GM12878 (cell line): ENCODE measurements around the gene SELENOO. TPM values are rescaled to one million over a fixed set of nuclear protein-coding genes. Genes with fewer than 3 reads are reported as not detected.

Source experiments
- ATAC-seq: fragments of 200-7000 bp; cut with Tn5 transposase; 3 replicates; pipeline ENCODE4 v1.9.1; 2020; ENCODE audit warnings: mild to moderate bottlenecking, moderate library complexity
- BruUV-seq: library from RNA; stranded (reverse); fragments of 400-500 nt; replicated peaks from 2 replicates; lab custom pipeline; 2021; lab: Mats Ljungman, UMichigan
- CTCF ChIA-PET: fragments of 300-600 bp; sonication (Branson Sonifier 250); formaldehyde crosslinking; extraction: SDS; loops from one replicate; lab custom pipeline; 2021; ENCODE audit warnings: inconsistent platforms; lab: Yijun Ruan, JAX
- POLR2A ChIA-PET: fragments of 350-600 bp; formaldehyde crosslinking; extraction: SDS; loops from one replicate; lab custom pipeline; 2021; ENCODE audit warnings: inconsistent platforms; lab: Charles Lee
- RAD21 ChIA-PET: fragments of 300-600 bp; sonication (Branson Sonifier 250); formaldehyde crosslinking; loops from one replicate; lab custom pipeline; 2023; ENCODE audit warnings: antibody characterized with exemption; ENCODE audit not compliant: unreplicated experiment; lab: Charles Lee
- SMC1A ChIA-PET: fragments of 300-600 bp; sonication (Branson Sonifier 250); formaldehyde crosslinking; loops from one replicate; lab custom pipeline; 2023; ENCODE audit not compliant: unreplicated experiment, uncharacterized antibody; lab: Charles Lee
- DNase-seq: peaks from one replicate; pipeline ENCODE4 v3.0.0-alpha.2; 2011; ENCODE audit warnings: low read depth, low spot score
- FAIRE-seq: peaks from 3 replicates; lab custom pipeline; 2011; peaks lifted over from hg19 to GRCh38; lab: Jason Lieb, UNC
- H2AFZ ChIP-seq: 2 replicates; pipeline ENCODE4 v1.6.0; 2011; ENCODE audit warnings: low read depth, low read length, control low read depth; ENCODE audit not compliant: control insufficient read depth
- H3K27ac ChIP-seq: 2 replicates; pipeline ENCODE4 v1.5.1; 2011; ENCODE audit warnings: control low read depth; ENCODE audit not compliant: control insufficient read depth, insufficient read depth
- H3K27me3 ChIP-seq, 2 experiments: replicated peaks in 1 of 2; 2 replicates each; pipeline versions ENCODE4 v1.6.0 to v1.6.1; 2011; ENCODE audit warnings: low read length in 1 of 2; ENCODE audit not compliant: control insufficient read depth in 2 of 2, insufficient read depth in 2 of 2
- H3K36me3 ChIP-seq, 2 experiments: 2 replicates each; pipeline ENCODE4 v1.5.1; 2011; ENCODE audit warnings: low read length in 1 of 2; ENCODE audit not compliant: control insufficient read depth in 2 of 2, insufficient read depth in 2 of 2
- H3K4me1 ChIP-seq: 2 replicates; pipeline ENCODE4 v1.6.1; 2011; ENCODE audit warnings: mild to moderate bottlenecking, low read length, moderate library complexity, mixed read lengths; ENCODE audit not compliant: control insufficient read depth, insufficient read depth
- H3K4me2 ChIP-seq: 2 replicates; pipeline ENCODE4 v1.6.0; 2011; ENCODE audit warnings: control low read depth; ENCODE audit not compliant: control insufficient read depth, insufficient read depth
- H3K4me3 ChIP-seq: fragments of 200-600 bp; sonication (generic); 2 replicates; pipeline ENCODE4 v1.5.1; 2016
- H3K79me2 ChIP-seq: 2 replicates; pipeline ENCODE4 v1.6.0; 2011; ENCODE audit warnings: low read length; ENCODE audit not compliant: control insufficient read depth, insufficient read depth
- H3K9ac ChIP-seq: 2 replicates; pipeline ENCODE4 v1.8.0; 2011; ENCODE audit warnings: low read length, control low read depth, mixed read lengths; ENCODE audit not compliant: control insufficient read depth, insufficient read depth
- H3K9me3 ChIP-seq: replicated peaks from 3 replicates; pipeline ENCODE4 v1.5.1; 2011; ENCODE audit warnings: mild to moderate bottlenecking, low read length; ENCODE audit not compliant: control insufficient read depth, insufficient read depth
- H4K20me1 ChIP-seq: 2 replicates; pipeline ENCODE4 v1.6.0; 2011; ENCODE audit not compliant: control insufficient read depth, insufficient read depth
- BACH1 ChIP-seq: fragments of 450-650 bp; IDR thresholded peaks from 2 replicates; pipeline ENCODE4 v1.6.1; 2017; ENCODE audit warnings: mild to moderate bottlenecking, borderline replicate concordance
- BCL11A ChIP-seq: IDR thresholded peaks from 2 replicates; pipeline ENCODE4 v1.6.1; 2011; ENCODE audit warnings: low read depth, low read length
- CBX3 ChIP-seq: fragments of 200-600 bp; sonication (generic); IDR thresholded peaks from 2 replicates; pipeline ENCODE4 v1.6.1; 2016; ENCODE audit warnings: low read depth, borderline replicate concordance
- IKZF1 ChIP-seq: fragments of 450-650 bp; conservative IDR thresholded peaks from 2 replicates; pipeline ENCODE4 v1.6.1; 2017; ENCODE audit warnings: antibody characterized with exemption, mild to moderate bottlenecking
- IKZF2 ChIP-seq, 2 experiments: fragments of 450-650 bp; IDR thresholded peaks; 2 replicates each; pipeline ENCODE4 v1.6.1; 2017; ENCODE audit warnings: mild to moderate bottlenecking in 2 of 2, moderate library complexity in 2 of 2
- KDM1A ChIP-seq: fragments of 200-600 bp; sonication (generic); IDR thresholded peaks from 2 replicates; pipeline ENCODE4 v1.6.1; 2016; ENCODE audit warnings: borderline replicate concordance
- POLR2A ChIP-seq: IDR thresholded peaks from 2 replicates; pipeline ENCODE4 v1.6.1; 2011; ENCODE audit warnings: low read depth, mild to moderate bottlenecking, low read length
- RAD21 ChIP-seq: IDR thresholded peaks from 2 replicates; pipeline ENCODE4 v1.6.1; 2011; ENCODE audit warnings: mild to moderate bottlenecking, low read depth, low read length, moderate library complexity; ENCODE audit not compliant: insufficient read depth
- RB1 ChIP-seq: fragments of 450-650 bp; formaldehyde crosslinking; IDR thresholded peaks from 2 replicates; pipeline ENCODE4 v1.6.1; 2017; ENCODE audit warnings: mild to moderate bottlenecking, borderline replicate concordance
- RFX5 ChIP-seq: IDR thresholded peaks from 2 replicates; pipeline ENCODE4 v1.6.1; 2011; ENCODE audit warnings: low read depth, low read length, improper control_type of control experiment
- SMAD5 ChIP-seq: IDR thresholded peaks from 2 replicates; pipeline ENCODE4 v1.6.1; 2016; ENCODE audit warnings: antibody characterized with exemption, low read depth
- SRF ChIP-seq, 2 experiments: IDR thresholded peaks; 2 replicates each; pipeline ENCODE4 v1.6.1; 2011; ENCODE audit warnings: low read depth in 2 of 2, low read length in 2 of 2, mild to moderate bottlenecking in 1 of 2, moderate library complexity in 1 of 2
- SUPT20H ChIP-seq: IDR thresholded peaks from 2 replicates; pipeline ENCODE4 v1.6.1; 2011; ENCODE audit warnings: low read depth, mild to moderate bottlenecking, low read length, moderate library complexity, borderline replicate concordance; ENCODE audit not compliant: control insufficient read depth
- WGBS: methylation state at CpG from one replicate; pipeline ENCODE4 v1.1.6; 2016; ENCODE audit warnings: low lambda C conversion rate; ENCODE audit not compliant: insufficient replicate concordance, insufficient coverage; ENCODE audit errors: missing lambda C conversion rate; 5-methylcytosine and 5-hydroxymethylcytosine counted together
- in situ Hi-C: fragments of 300-500 bp; cut with MboI; formaldehyde crosslinking; loops from 9 replicates; pipeline ENCODE4 v1.14.3; 2018; ENCODE audit warnings: mixed read lengths
- intact Hi-C: fragments of 100-400 bp; cut with micrococcal nuclease; formaldehyde crosslinking; loops from one replicate; pipeline ENCODE4 v1.14.2; 2022; ENCODE audit not compliant: unreplicated experiment
- polyA plus RNA-seq, 11 experiments: library from polyadenylated mRNA; depleted of rRNA in 4 of 11; unstranded in 6 of 11; stranded (reverse) in 5 of 11; fragments of >200 nt; fragmentation: Nextera tagmentation in 4 of 11; fragmentation: Illumina TruSeq in 1 of 11; extraction: Ambion mirVana in 4 of 11; extraction: Trizol in 1 of 11; gene quantifications; 1 replicate in 1 of 11; 2 replicates in 10 of 11; pipeline versions ENCODE4 v1.2.1 to v1.2.3, GENCODE V29; 2011 to 2016; ENCODE audit warnings: inconsistent platforms in 2 of 11, missing spikeins in 2 of 11, low read depth in 1 of 11
- total RNA-seq, 4 experiments: library from RNA; depleted of rRNA in 3 of 4; stranded (reverse); fragments of >200 nt in 3 of 4; fragmentation: Illumina TruSeq in 1 of 4; extraction: Trizol in 1 of 4; gene quantifications; 2 replicates each; pipeline versions ENCODE4 v1.2.1 to v1.2.3, GENCODE V29; 2013 to 2021
- TF ChIP-seq, protein P1 (sequence below): IDR thresholded peaks from 2 replicates; pipeline ENCODE4 v1.6.1; 2011; ENCODE audit warnings: low read depth, low read length, improper control_type of control experiment, borderline replicate concordance

The SELENOO gene
- total and polyA plus RNA-seq, 10 of the 15 experiments (the other 5 are each of a cell fraction or from before 2014, with no cell fraction given), result 0.42 to 23.3 (median 3.3) TPM

DNA sequence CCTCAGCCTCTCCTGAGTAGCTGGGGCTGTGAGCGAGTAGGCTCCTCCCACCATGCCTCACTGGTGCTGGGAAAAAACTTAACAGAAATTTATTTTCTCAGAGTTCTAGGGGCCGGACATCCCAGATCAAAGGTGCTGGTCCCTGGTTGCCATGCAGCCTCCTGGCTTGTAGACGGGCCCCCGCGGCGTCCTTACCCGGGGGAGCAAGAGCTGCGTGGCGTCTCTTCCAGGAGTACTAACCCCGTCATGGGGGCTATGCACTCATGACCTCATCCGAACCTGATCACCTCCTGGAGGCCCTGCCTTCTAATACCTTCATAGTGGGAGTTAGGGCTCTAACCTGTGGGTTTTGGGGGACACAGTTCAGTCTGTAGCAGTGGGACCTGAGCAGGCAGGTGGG is 12.5 kb upstream of the SELENOO start:
- peak overlapping the region; percentile 90 for H3K4me2 ChIP-seq
- H3K4me3 ChIP-seq, result peak overlapping the region; percentile 47; the same call in 1 of the 2 replicates
- DNase-seq, result no peak
- ChIA-PET POLR2A (interaction anchor here (0.5 kb wide), 1 partner anchor 16 kb away, joined by 5 read pairs; no protein-coding TSS in a partner anchor), CTCF (no interaction called here), RAD21 (interaction anchor here (1.8 kb wide), 1 partner anchor 258 kb away, joined by 3 read pairs; no protein-coding TSS in a partner anchor), SMC1A (interaction anchor here (1.8 kb wide), 1 partner anchor 15 kb away, joined by 4 read pairs; no protein-coding TSS in a partner anchor)
- H3K9me3 ChIP-seq, result no peaks in the 10 kb centered on the region
- peak overlapping the region; percentile 98 for H3K27ac ChIP-seq
- no peaks in the 10 kb centered on the region for H3K27me3 ChIP-seq
- peaks cover 0 to 7% of the 10 kb centered on the region in 2 experiments; a peak in 3 of 4 replicates for H3K36me3 ChIP-seq
- TF ChIP-seq SUPT20H, result no peak
- TF ChIP-seq IKZF1, result no peak
- TF ChIP-seq SMAD5, result no peak
- TF ChIP-seq SRF (IDR thresholded peaks at IDR 0.05; ENCODE audit: low read depth in 2 of 2, low read length in 2 of 2), result no peak
- TF ChIP-seq BACH1, result no peak
- TF ChIP-seq KDM1A, result no peak
- TF ChIP-seq IKZF2 (IDR thresholded peaks at IDR 0.05), result no peak
- TF ChIP-seq RAD21, result no peak
- TF ChIP-seq RB1, result no peak
- no peak for TF ChIP-seq BCL11A
- no peak for TF ChIP-seq RFX5
- no peak; the same call in 1 of the 2 replicates for TF ChIP-seq POLR2A
- no peak for TF ChIP-seq CBX3
- TF ChIP-seq, protein P1, sequence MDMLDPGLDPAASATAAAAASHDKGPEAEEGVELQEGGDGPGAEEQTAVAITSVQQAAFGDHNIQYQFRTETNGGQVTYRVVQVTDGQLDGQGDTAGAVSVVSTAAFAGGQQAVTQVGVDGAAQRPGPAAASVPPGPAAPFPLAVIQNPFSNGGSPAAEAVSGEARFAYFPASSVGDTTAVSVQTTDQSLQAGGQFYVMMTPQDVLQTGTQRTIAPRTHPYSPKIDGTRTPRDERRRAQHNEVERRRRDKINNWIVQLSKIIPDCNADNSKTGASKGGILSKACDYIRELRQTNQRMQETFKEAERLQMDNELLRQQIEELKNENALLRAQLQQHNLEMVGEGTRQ, result no peak
- no peak for ATAC-seq
- WGBS, result 85% methylated on average over 11 of the region's 11 CpGs
- in situ Hi-C loops (no loop called here), intact Hi-C loops (loop anchor here (5.0 kb wide), 1 partner anchor 226 kb away; the partner anchor contains the start of gene PIM3)
- H3K4me1 ChIP-seq, result peaks cover 60% of the 10 kb centered on the region
- no TSS peak for BruUV-seq
- H2AFZ ChIP-seq, result no peak overlapping the region
- peak overlapping the region; percentile 89; the same call in 1 of the 2 replicates for H3K9ac ChIP-seq
- no peaks in the 10 kb centered on the region for H4K20me1 ChIP-seq
- H3K79me2 ChIP-seq, result peaks cover 68% of the 10 kb centered on the region
- FAIRE-seq, result no peak
